Astrocyte of the hippocampus (primary cell): ENCODE data around the gene LIN9.
A peak's percentile ranks its signal among the peaks of the same experiment; 100 is the strongest.
"Not testable (repeated sequence)": the region's sequence is repeated elsewhere in the genome, so short reads cannot be mapped to it uniquely, and the experiment has no call there.

Experiments used
- DNase-seq: peaks from one replicate; pipeline ENCODE4 v3.0.0; 2011; ENCODE audit warnings: low read depth, low spot score

Gene LIN9

DNA sequence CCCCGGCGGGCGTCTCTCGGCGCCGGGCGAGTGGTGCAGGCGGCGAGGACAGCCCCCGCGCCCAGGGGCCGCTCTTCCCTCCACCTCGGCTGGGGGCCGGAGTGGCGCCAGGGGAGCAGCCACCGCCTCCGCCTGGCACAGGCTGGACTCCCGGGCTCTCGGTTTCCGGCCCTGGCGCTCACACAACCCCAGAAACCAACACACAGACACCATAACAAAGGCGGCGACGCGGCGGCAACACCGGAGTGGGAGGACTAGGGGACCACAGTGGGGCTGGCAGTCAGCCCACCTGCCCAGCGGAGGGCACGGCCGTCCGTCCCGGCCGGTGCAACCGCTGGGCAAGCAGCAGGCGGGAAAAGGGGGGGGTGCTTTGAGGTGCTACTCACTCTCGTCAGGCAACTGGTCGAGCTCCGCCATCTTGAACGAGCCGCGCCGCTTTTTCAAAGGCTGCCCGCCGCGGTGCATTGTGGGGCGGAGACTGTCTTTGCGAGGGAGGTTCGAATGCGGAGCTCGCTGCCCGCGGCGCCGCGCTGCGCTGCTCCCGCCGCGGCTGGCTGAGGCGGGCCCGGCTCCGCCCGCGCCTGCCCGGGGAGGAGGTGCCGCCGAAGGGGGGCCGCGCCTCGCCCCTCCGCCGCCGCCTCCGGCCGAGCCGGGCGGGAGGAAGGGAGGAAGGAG, at the start of gene LIN9:
TSS of gene LIN9 (minus strand) at position 442 of the 675 bp plus-strand sequence. CDS start at position 417, 25 bp downstream.
- DNase-seq = peak; percentile 96

DNA sequence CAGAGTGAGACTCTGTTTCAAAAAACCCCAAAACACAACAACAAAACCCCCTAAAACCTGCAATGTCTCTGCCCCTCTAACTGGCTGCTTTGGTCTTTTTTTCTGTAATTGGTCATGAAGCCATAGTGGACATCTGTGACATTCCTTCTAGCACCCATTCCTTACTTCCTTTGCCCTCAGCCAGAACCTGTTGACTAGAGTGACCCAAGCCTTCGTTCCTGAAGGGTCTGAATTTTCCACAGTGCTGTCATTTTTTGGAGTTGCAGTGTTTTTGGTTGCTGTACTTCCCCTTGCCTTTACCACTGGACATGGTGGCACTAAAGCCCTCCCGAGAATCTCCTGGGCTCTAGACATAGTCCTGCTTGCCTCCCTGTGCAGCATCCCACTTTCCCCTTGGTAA, 48.5 kb upstream of the LIN9 start:
- no peak for DNase-seq

DNA sequence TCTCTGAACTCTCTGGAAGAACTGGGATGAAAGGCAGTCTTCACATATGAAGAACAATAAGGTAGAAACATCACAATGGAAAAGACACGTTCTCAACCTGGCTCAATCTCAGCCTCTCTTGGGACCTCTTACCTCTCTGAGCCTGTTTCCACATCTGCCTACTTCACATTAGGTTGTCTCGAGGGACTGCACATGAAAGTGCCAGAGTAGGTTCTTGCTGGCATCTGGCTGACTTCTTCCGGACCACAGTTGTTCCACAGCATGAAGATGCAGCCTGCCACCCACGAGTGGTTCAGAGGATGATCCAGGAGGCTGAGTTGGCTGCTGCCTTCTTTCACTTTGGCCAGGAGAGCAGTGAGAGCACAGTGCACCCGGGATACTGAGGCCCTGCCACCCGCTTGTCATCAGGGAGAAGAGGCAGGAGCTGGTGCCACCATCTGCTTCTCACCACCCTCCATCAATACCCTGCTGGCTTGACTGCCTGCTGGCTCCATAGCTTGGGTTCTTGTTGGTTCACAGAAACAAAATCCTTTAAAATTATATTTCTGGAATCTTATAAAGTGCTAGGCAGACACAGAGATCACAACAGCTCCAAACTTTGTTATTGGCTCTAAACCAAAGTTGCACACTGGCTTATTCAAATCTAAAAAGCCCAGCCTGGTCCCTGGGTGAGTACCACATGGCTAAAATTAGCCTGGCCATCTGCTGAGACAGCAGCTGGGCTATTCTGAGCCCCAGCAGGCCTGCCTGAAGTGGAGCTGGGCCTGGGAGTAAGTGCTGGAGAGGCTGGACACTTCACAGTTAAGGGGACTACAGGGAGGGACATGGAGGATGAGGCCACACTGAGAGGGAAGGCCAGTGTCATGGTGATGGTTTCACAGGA, 46.9 kb upstream of the LIN9 start:
- DNase-seq = no peak

DNA sequence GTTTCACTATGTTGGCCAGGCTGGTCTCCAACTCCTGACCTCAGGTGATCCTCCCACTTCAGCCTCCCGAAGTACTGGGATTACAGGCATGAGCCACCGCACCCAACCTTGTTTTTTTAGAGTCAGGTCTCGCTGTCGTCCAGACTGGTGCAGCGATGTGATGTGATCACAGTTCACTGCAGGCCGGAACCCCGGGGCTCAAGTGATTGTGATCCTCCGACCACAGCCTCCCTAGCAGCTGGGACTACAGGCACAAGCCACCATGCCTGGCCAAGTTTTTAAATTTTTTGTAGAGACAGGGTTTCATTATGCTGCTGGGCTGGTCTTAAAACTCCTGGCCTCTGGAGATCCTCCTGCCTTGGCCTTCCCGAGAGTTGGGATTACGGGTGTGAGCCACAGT, 46.1 kb upstream of the LIN9 start:
- DNase-seq = no peak

DNA sequence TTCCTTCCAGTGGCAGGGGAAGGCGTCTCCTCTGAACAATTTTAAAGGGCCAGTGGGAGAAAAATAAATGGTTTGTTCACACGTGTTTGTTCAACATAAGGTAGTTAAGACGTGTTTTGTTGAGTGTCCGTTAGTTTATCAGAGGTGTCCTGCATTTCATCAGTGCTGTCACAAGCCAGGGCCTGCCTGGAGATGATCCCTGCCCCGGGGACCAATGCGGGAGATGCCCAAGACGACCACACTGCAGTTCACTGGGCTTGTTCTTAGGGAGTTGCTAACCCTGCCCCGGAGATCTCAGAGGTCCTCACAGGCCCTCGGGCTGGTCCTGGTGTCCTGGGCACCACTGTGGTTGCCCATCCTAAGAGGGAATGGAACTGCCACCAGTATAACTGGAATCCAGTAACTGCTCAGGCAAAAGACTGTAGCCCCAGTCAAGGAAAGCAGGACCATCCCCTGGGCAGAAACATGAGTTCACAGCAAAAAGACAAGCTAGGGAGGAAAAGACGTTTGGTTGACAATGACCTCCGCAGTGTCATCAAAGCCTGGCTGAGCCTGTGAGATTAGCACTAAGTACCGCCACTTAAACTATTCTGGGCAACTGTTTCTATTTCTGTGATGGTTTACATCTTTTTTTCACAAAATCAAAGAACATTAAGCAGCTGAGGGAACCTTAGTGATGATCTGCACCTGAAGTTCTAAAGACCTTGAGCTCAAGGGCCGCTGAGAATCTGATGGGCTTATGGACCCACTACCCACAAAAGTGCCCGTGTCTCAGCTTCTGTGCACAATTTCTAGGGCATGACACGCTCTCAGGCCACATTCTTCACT, 44.9 kb upstream of the LIN9 start:
- no peak for DNase-seq

DNA sequence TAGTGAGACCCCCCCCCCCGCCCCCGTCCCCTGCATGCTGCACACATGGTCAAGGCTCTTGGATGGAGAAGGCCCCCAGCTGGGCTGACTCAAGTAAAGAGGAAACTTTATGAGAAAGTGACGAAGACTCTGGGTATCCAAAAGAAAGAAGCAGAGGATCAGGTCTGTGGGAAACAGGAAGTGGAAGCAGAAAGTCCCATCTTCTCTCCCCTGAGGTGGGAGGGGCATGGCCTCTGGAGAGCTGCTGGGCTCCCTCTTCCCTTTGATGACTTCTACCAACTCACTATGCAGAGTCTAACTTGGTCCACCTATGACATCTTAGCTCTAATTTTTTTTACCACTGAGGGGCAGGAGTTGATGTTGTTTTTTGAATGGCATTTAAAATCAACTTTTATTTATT, 42.7 kb upstream of the LIN9 start:
- no peak for DNase-seq

DNA sequence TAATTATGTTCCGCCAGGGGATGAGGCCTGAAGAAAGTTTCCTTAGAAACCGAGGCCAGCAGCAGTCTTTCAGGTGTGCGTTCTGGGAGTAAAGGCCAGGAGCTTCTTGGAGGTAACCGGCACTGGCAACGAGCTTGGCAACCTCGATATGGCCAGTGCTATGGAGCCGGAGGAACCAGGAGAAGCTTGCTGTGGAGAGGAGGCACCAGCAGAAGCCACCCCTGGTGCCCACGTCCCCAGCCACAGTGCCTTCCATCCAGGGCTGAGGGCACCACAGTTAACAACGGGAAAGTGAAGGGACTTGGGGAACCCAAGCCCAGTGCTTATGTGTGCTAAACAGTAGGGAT, 41.5 kb upstream of the LIN9 start:
- DNase-seq = peak; percentile 18

GRCh38 chr1:226349801-226350518, 41.0 kb upstream of the LIN9 start:
- peak; percentile 7 for DNase-seq

DNA sequence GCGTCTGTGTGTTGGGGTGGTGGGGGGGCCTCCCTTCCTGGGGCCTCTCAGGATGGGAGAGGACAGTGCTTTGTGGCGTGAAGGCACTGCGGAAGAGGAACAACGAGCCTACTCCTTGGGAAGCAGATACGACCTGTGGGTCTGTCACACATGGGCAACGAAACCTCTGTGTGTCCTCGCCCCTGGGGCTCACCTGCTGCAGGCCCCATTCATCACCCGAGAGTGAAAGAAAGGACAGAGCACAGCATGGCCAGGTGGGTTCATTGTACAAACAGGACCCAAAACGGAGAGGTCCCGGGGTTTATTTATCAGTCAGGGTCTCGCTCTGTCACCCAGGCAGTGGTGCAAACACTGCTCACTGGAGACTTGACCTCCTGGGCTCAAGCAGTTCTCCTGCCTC, 40.1 kb upstream of the LIN9 start:
- DNase-seq = no peak

GRCh38 chr1:226344441-226345259, 35.7 kb upstream of the LIN9 start:
- DNase-seq = no peak

DNA sequence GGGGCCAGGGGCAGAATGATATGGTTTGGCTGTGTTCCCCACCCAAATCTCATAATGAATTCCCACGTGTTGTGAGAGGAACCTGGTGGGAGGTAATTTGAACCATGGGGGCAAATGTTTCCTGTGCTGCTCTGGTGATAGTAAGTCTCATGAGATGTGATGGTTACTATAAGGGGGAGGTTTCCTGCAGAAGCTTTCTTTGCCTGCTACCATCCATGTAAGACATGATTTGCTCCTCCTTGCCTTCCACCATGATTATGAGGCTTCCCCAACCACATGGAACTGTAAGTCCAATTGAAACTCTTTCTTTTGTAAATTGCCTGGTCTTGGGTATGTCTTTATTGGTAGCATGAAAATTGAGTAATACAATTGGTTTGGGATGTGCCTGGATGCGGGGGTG, 33.7 kb upstream of the LIN9 start:
- DNase-seq = no peak

- not testable (repeated sequence) for DNase-seq
Measured at GRCh38 chr1:226340111-226340510, 31.1 kb upstream of the LIN9 start.

DNA sequence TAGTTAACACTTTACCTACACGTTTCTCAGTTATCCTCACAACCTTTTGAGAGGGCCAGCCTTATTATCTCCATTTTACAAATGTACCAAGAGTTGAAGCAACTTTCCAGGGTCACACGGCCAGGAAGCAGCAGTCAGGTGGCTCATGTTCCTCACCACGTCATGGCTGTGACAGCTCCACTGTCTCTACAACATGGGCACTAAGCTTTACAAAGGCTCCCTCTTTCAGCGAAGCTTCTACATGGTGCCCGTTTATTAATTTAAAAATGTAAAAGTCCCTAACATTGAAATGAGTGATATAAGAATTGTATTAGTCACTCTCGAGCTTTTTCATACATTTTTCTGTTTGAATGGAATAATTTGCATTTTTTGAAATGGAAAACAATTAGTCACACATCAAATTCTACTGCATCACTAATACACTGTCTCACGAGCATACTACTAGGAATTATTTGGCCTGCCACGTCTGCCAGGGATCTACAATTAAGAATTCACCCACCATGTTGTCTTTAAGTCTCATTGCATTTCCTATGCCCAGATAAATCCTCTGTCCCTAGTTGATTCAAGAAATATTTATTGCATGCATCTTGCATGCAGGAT, 28.4 kb upstream of the LIN9 start:
- DNase-seq = no peak

DNA sequence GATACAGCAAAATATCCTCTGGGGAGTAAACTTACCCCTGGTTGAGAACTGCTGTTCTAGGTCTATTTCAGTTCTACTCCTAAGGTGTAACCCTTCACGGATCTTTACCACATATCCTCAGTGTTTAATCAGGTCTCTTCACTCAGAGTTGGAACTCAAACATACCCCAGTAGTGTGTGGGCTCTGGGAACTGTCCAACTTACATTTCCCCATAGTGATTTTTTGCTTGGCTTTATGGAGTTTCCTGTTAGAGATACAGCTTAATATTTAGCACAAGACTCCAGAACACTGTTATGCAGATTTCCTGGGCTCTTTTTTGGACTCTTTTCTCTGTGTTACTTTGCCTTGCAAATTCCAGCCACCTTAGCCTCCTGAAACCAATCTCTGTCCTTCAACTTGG, 26.7 kb upstream of the LIN9 start:
- DNase-seq = peak; percentile 11

GRCh38 chr1:226332947-226333346, 24.0 kb upstream of the LIN9 start:
- no peak for DNase-seq

DNA sequence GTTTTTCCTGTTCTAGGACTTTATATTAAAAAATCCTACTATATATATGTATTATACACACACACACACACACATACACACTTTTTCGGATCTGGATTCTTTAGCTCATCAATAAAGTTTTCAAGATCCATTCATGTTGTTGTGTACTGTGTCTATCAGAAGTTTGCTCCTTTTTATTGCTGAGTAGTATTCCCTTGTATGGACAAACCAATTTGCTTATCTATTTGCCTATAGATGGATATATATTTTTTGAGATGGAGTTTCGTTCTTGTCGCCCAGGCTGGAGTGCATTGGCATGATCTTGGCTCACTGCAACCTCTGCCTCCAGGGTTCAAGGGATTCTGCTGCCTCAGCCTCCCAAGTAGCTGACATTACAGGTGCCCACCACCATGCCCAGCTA, 20.3 kb upstream of the LIN9 start:
- DNase-seq = no peak

DNA sequence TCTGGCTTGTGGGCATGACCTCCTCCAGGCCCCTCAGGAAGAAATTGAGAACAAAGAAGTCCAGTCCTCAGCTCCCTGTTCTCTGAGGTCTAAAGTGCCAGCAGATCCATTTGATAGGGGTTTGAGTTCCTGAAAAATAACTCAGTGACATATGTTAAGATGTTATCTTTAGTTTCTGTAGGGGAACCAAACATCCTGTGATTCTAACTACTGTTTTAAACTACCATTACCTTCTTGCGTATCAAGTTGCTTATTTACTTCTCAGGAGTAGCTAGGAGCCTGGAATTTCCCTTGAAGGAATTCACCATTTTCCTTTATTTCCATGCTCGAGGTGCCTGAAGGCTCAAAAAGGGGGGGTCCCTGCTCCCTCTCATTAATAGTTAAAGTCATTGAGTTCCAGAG, 18.8 kb upstream of the LIN9 start:
- no peak for DNase-seq

GRCh38 chr1:226325178-226325577, 16.2 kb upstream of the LIN9 start:
- DNase-seq = peak; percentile 26

GRCh38 chr1:226324479-226324878, 15.5 kb upstream of the LIN9 start:
- DNase-seq = no peak

DNA sequence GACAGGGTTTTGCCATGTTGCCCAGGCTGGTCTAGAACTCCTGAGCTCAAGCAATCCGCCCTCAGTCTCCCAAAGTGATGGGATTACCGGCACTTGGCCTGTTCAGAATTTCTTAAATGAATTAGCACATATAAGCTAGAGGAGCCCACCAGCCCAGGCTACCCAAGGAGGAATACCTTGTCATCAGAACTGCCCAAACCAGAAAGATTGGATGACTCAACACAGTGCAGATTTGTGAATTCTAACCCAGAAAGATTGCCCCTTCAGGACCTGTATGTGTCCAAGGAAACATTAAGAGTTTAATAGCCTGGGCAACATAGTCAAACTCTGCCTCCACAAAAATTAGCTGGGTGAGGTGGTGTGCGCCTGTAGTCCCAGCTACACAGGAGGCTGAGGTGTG, 14.0 kb upstream of the LIN9 start:
- DNase-seq = no peak
